NK-92 treated with Interleukin-12 subunit alpha and Interleukin-12 subunit beta, amount 100 ng/mL, for 24 hours (cell line): ENCODE results near the gene PRCD.

Source experiments
- DNase-seq: peaks from one replicate; lab custom pipeline; 2025; lab: John Stamatoyannopoulos, UW

Gene PRCD

GRCh38 chr17:76540381-76541300 is 797 bp downstream of the PRCD start:
- DNase-seq, result no peak

GRCh38 chr17:76541739-76542454 is 2.1 kb downstream of the PRCD start:
- no peak for DNase-seq

- DNase-seq, result no peak
These were observed 2.7 kb downstream of the PRCD start for GRCh38 chr17:76542566-76542971.

- DNase-seq, result no peak
These were observed 3.1 kb downstream of the PRCD start for GRCh38 chr17:76542984-76543383.

- DNase-seq, result no peak
These were observed 3.6 kb downstream of the PRCD start for GRCh38 chr17:76543482-76543825.

GRCh38 chr17:76543826-76544545 is 4.1 kb downstream of the PRCD start:
- no peak for DNase-seq

GRCh38 chr17:76544546-76545365 is 4.9 kb downstream of the PRCD start:
- DNase-seq, result no peak

GRCh38 chr17:76545918-76546555 is 6.2 kb downstream of the PRCD start:
- DNase-seq, result no peak

- no peak for DNase-seq
These were observed 6.8 kb downstream of the PRCD start for GRCh38 chr17:76546556-76547182.

- DNase-seq, result peak; percentile 64
These were observed 7.4 kb downstream of the PRCD start for GRCh38 chr17:76547183-76547641.

GRCh38 chr17:76547642-76548202 is 7.9 kb downstream of the PRCD start:
- DNase-seq, result no peak

- DNase-seq, result no peak
These were observed 8.8 kb downstream of the PRCD start for GRCh38 chr17:76548378-76549214.

GRCh38 chr17:76549215-76549518 is 9.3 kb downstream of the PRCD start:
- no peak for DNase-seq

GRCh38 chr17:76549539-76549938 is 9.7 kb downstream of the PRCD start:
- DNase-seq, result no peak

GRCh38 chr17:76550712-76551615 is 11.1 kb downstream of the PRCD start:
- DNase-seq, result no peak

GRCh38 chr17:76551685-76552084 is 11.8 kb downstream of the PRCD start:
- no peak for DNase-seq

- no peak for DNase-seq
These were observed 13.5 kb downstream of the PRCD start for GRCh38 chr17:76553178-76553908.

- DNase-seq, result no peak
These were observed 14.3 kb downstream of the PRCD start for GRCh38 chr17:76554131-76554530.
